A673 (cell line): Measurements from ENCODE around the gene RASAL2.
"Not testable (repeated sequence)": the region's sequence is repeated elsewhere in the genome, so short reads cannot be mapped to it uniquely, and the experiment has no call there.

Source experiments
- CTCF ChIP-seq: fragments of 300-800, 200-600 bp; sonication (generic); conservative IDR thresholded peaks from 2 replicates; pipeline ENCODE4 v1.5.1; 2017; ENCODE audit warnings: low read depth, mild to moderate bottlenecking, antibody characterized with exemption, low read length, moderate library complexity, mixed read lengths
- EZH2 ChIP-seq: fragments of 200-600 bp; sonication (generic); IDR thresholded peaks from 2 replicates; pipeline ENCODE4 v1.6.1; 2017; ENCODE audit warnings: borderline replicate concordance, low read depth, mild to moderate bottlenecking, mixed read lengths, antibody characterized with exemption, low read length; ENCODE audit not compliant: poor library complexity, severe bottlenecking

DNA sequence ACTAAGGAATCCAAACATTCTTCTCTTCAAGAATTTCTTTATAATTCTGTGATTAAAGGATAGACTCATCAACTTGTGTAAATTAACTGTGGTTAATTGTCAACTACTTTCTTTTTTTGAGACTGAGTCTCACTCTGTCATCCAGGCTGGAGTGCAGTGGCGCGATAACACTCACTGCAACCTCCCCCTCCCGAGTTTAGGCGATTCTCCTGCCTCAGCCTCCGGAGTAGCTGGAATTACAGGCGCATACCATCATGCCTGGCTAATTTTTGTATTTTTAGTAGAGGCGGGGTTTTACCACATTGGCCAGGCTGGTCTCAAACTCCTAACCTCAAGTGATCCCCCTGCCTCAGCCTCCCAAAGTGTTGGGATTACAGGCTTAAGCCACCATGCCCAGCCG is 296.4 kb downstream of the RASAL2 start:
- not testable (repeated sequence) for TF ChIP-seq CTCF, EZH2
